Activated T-cell treated with anti-CD3 and anti-CD28 coated beads for 48 hours (primary cell): Measurements from ENCODE around the gene POLG2.
"Not testable (repeated sequence)": the region's sequence is repeated elsewhere in the genome, so short reads cannot be mapped to it uniquely, and the experiment has no call there.

Experiments
- DNase-seq: peaks from one replicate; pipeline ENCODE4 v3.0.0-alpha.2; 2020; ENCODE audit warnings: low read depth

POLG2 gene

DNA sequence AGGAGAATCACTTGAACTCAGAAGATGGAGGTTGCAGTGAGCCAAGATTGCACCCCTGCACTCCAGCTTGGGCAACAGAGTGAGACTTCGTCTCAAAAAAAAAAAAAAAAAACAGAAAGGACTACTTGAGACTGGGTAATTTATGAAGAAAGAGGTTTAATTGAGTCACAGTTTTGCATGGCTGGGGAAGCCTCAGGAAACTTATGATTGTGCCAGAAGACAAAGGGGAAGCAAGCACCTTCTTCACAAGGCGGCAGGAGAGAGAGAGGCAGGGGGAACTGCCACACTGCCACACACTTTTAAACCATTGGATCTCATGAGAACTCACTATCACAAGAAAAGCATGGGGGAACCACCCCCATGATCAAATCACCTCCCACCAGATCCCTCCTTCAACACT lies 56.9 kb downstream of the POLG2 start:
- no peak for DNase-seq

DNA sequence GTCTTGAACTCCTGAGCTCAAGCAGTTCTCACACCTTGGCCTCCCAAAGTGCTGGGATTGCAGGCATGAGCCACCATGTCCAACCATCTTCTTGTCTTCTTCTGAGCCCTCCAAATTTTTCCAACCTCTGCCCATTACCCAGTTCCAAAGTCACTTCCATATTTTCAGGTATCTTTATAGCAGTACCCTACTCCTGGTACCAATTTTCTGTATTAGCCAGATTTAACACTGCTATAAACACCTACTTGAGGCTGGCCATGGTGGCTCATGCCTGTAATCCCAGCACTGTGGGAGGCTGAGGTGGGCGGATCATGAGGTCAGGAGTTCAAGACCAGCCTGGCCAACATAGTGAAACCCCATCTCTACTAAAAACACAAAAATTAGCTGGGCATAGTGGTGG lies 57.3 kb downstream of the POLG2 start:
- not testable (repeated sequence) for DNase-seq

DNA sequence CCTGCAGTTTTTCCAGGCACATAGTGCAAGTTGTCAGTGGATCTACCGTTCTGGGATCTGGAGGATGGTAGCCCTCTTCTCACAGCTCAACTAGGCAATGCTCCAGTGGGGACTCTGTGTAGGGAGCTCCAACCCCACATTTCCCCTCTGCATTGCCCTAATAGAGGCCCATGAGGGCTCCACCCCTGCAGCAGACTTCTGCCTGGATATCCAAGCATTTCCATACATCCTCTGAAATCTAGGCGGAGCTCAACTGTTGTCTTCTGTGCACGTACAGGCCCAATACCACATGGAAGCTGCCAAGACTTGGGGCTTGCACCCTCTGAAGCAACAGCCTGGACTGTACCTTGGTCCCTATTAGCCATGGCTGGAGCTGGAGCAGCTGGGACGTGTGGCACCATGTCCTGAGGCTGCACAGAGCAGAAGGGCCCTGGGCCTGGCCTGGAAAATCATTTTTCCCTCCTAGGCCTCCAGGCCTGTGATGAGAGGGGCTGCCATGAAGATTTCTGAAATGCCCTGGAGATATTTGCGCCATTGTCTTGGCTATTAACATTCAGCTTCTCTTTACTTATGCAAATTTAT lies 58.8 kb downstream of the POLG2 start:
- no peak for DNase-seq

DNA sequence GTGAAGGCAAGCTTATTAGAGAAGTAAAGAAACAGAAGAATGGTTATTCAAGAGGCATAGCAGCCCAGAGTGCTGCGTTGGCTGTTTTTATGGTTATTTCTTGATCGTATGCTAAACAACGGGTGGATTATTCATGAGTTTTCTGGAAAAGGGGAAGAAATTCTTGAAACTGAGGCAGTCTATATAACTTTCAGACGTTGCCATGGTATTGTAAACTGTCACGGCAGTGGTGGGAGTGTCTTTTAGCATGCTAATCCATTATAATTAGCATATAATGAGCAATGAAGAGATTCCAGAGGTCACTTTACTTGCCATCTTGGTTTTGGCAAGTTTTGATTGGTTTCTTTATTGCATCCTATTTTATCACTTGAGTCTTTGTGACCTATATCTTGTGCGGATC lies 65.3 kb downstream of the POLG2 start:
- no peak for DNase-seq

DNA sequence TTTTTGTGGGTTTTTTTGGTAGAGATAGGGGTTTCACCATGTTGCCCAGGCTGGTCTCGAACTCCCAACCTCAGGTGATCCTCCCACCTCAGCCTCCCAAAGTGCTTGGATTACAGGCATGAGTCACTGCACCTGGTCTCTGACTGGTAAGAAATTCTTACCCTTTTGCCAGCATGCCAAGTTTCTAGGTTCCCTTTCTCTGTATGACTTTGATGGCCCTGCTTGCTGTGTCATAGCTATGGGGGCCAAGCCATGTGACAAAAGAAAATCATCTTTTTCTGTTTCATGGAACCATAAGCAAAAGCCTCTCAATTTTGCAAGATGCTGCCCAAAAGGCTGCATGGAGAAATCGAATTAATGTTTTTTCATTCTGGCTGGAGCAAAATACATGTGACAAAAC lies 66.8 kb downstream of the POLG2 start:
- not testable (repeated sequence) for DNase-seq

DNA sequence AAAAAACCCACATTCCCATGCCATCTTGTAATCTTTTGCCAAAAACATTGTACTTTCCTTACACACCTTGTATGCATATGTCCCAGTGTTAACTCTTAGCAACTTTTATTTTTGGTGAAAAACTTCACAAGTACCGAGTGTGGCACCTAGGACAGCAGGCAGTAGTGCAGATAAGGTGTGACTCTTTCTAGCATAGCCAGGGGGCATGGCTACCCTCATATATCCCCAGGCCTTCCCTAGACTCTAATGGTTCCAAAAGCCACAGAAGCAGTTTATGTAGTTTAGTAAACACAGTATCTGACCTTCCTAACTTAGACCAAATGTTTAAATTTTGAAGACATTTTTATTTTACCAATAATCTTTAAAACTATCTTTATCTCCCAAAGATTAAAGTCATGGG lies 68.4 kb downstream of the POLG2 start:
- no peak for DNase-seq
